Mesenchymal stem cell (in vitro differentiated cells and primary cell): ENCODE data around the gene ATN1.
A peak's percentile ranks its signal among the peaks of the same experiment; 100 is the strongest.

Source experiments
- DNase-seq: peaks from one replicate; pipeline ENCODE4 v3.0.0-alpha.2; 2013
- H2AFZ ChIP-seq: one replicate; pipeline ENCODE4 v1.6.1; 2013; ENCODE audit warnings: low read depth, mild to moderate bottlenecking, control low read depth, inconsistent platforms, low read length, moderate library complexity
- H2AK5ac ChIP-seq: 2 replicates; pipeline ENCODE4 v1.6.1; 2013; ENCODE audit warnings: low read length, moderate library complexity, mild to moderate bottlenecking, inconsistent platforms; ENCODE audit not compliant: severe bottlenecking
- H2BK120ac ChIP-seq: one replicate; pipeline ENCODE4 v1.6.1; 2013; ENCODE audit warnings: low read depth, mild to moderate bottlenecking, inconsistent platforms, low read length, moderate library complexity
- H2BK12ac ChIP-seq, 2 experiments: one replicate each; pipeline ENCODE4 v1.6.1; 2013; ENCODE audit warnings: inconsistent platforms in 2 of 2, low read length in 2 of 2, mild to moderate bottlenecking in 2 of 2, moderate library complexity in 2 of 2, control low read depth in 1 of 2
- H2BK15ac ChIP-seq: one replicate; pipeline ENCODE4 v1.6.1; 2013; ENCODE audit warnings: mild to moderate bottlenecking, low read depth, inconsistent platforms; ENCODE audit not compliant: poor library complexity, severe bottlenecking
- H2BK5ac ChIP-seq: 2 replicates; pipeline ENCODE4 v1.6.1; 2013; ENCODE audit warnings: low read depth, mild to moderate bottlenecking, low read length, control low read depth, inconsistent platforms; ENCODE audit not compliant: poor library complexity, severe bottlenecking
- H3K14ac ChIP-seq, 2 experiments: one replicate each; pipeline ENCODE4 v1.6.1; 2013; ENCODE audit warnings: inconsistent platforms in 2 of 2, low read length in 2 of 2, control low read depth in 1 of 2, mild to moderate bottlenecking in 1 of 2, moderate library complexity in 1 of 2
- H3K18ac ChIP-seq, 2 experiments: one replicate each; pipeline ENCODE4 v1.6.1; 2013; ENCODE audit warnings: inconsistent platforms in 2 of 2, low read length in 2 of 2, control low read depth in 1 of 2, low read depth in 1 of 2, mild to moderate bottlenecking in 1 of 2
- H3K23ac ChIP-seq, 2 experiments: one replicate each; pipeline ENCODE4 v1.6.1; 2013; ENCODE audit warnings: inconsistent platforms in 2 of 2, low read length in 2 of 2, mild to moderate bottlenecking in 2 of 2, moderate library complexity in 2 of 2, control low read depth in 1 of 2
- H3K27ac ChIP-seq: 2 replicates; pipeline ENCODE4 v1.5.1; 2013; ENCODE audit warnings: mild to moderate bottlenecking, moderate library complexity, low read length, control low read depth, inconsistent platforms; ENCODE audit not compliant: poor library complexity, severe bottlenecking
- H3K27me3 ChIP-seq, 2 experiments: 2 replicates each; pipeline versions ENCODE4 v1.6.1 to v1.7.0; 2013; ENCODE audit warnings: low read length in 2 of 2, mild to moderate bottlenecking in 2 of 2, moderate library complexity in 2 of 2, control low read depth in 1 of 2, inconsistent platforms in 1 of 2; ENCODE audit not compliant: control insufficient read depth in 1 of 2, insufficient read depth in 1 of 2
- H3K36me3 ChIP-seq, 2 experiments: 2 replicates each; pipeline versions ENCODE4 v1.6.1 to v1.7.0; 2013; ENCODE audit warnings: low read length in 2 of 2, control low read depth in 1 of 2, inconsistent platforms in 1 of 2, low read depth in 1 of 2, mild to moderate bottlenecking in 1 of 2; ENCODE audit not compliant: insufficient read depth in 2 of 2, control insufficient read depth in 1 of 2
- H3K4ac ChIP-seq, 2 experiments: one replicate each; pipeline ENCODE4 v1.6.1; 2013; ENCODE audit warnings: inconsistent platforms in 2 of 2, low read length in 2 of 2, mild to moderate bottlenecking in 2 of 2, moderate library complexity in 2 of 2, control low read depth in 1 of 2, low read depth in 1 of 2
- H3K4me1 ChIP-seq: 2 replicates; pipeline ENCODE4 v1.6.1; 2013; ENCODE audit warnings: low read depth, low read length, control low read depth; ENCODE audit not compliant: control insufficient read depth, insufficient read depth
- H3K4me2 ChIP-seq: 2 replicates; pipeline ENCODE4 v1.6.1; 2013; ENCODE audit warnings: low read length, mild to moderate bottlenecking, inconsistent platforms; ENCODE audit not compliant: poor library complexity, severe bottlenecking
- H3K4me3 ChIP-seq, 2 experiments: 2 replicates each; pipeline versions ENCODE4 v1.5.1 to v1.7.0; 2013; ENCODE audit warnings: low read length in 2 of 2, mild to moderate bottlenecking in 2 of 2, control low read depth in 1 of 2, low read depth in 1 of 2; ENCODE audit not compliant: insufficient read depth in 1 of 2
- H3K79me1 ChIP-seq: replicated peaks from 2 replicates; pipeline ENCODE4 v1.6.1; 2013; ENCODE audit warnings: mild to moderate bottlenecking, control low read depth, low read length, inconsistent platforms; ENCODE audit not compliant: poor library complexity, severe bottlenecking
- H3K9ac ChIP-seq: 2 replicates; pipeline ENCODE4 v1.7.0; 2013; ENCODE audit warnings: mild to moderate bottlenecking, low read length, moderate library complexity
- H3K9me3 ChIP-seq: 2 replicates; pipeline ENCODE4 v1.7.0; 2013; ENCODE audit warnings: mild to moderate bottlenecking, low read length; ENCODE audit not compliant: control insufficient read depth
- H4K8ac ChIP-seq: one replicate; pipeline ENCODE4 v1.6.1; 2013; ENCODE audit warnings: inconsistent platforms, mild to moderate bottlenecking, low read length, moderate library complexity
- H4K91ac ChIP-seq: one replicate; pipeline ENCODE4 v1.6.1; 2013; ENCODE audit warnings: mild to moderate bottlenecking, low read length, inconsistent platforms
- WGBS: methylation state at CpG from one replicate; pipeline ENCODE4 v1.1.7; 2013; ENCODE audit warnings: mixed read lengths; 5-methylcytosine and 5-hydroxymethylcytosine counted together

The ATN1 gene

DNA sequence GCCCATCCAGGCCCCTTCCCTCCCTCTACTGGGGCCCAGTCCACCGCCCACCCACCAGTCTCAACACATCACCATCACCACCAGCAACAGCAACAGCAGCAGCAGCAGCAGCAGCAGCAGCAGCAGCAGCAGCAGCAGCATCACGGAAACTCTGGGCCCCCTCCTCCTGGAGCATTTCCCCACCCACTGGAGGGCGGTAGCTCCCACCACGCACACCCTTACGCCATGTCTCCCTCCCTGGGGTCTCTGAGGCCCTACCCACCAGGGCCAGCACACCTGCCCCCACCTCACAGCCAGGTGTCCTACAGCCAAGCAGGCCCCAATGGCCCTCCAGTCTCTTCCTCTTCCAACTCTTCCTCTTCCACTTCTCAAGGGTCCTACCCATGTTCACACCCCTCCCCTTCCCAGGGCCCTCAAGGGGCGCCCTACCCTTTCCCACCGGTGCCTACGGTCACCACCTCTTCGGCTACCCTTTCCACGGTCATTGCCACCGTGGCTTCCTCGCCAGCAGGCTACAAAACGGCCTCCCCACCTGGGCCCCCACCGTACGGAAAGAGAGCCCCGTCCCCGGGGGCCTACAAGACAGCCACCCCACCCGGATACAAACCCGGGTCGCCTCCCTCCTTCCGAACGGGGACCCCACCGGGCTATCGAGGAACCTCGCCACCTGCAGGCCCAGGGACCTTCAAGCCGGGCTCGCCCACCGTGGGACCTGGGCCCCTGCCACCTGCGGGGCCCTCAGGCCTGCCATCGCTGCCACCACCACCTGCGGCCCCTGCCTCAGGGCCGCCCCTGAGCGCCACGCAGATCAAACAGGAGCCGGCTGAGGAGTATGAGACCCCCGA is 9.1 kb downstream of the ATN1 start:
- H2BK15ac ChIP-seq = no peak overlapping the region
- peak overlapping the region; percentile 58 for H4K91ac ChIP-seq
- H4K8ac ChIP-seq = peak overlapping the region; percentile 84
- no peak overlapping the region for H2AK5ac ChIP-seq
- H3K79me1 ChIP-seq = peaks cover 11% of the 10 kb centered on the region
- H3K14ac ChIP-seq = no peak overlapping the region
- DNase-seq = no peak
- no peak overlapping the region for H2BK120ac ChIP-seq
- no peak overlapping the region for H2BK5ac ChIP-seq
- no peak overlapping the region for H3K27ac ChIP-seq
- H3K36me3 ChIP-seq = peaks cover 70 to 85% of the 10 kb centered on the region in 2 experiments
- peaks cover 37% of the 10 kb centered on the region for H3K4me1 ChIP-seq
- no peaks in the 10 kb centered on the region for H3K9me3 ChIP-seq
- peak overlapping the region in 1 of 2 experiments; percentile 13 for H3K4me3 ChIP-seq
- 59% methylated on average over 36 of the region's 36 CpGs for WGBS
- H3K4me2 ChIP-seq = peak overlapping the region; percentile 87
- H3K27me3 ChIP-seq = no peaks in the 10 kb centered on the region
- peak overlapping the region; percentile 92 for H3K9ac ChIP-seq
- peak overlapping the region in 1 of 2 experiments; percentile 88 for H3K18ac ChIP-seq
- peak overlapping the region in 1 of 2 experiments; percentile 7 for H2BK12ac ChIP-seq
- H3K4ac ChIP-seq = peak overlapping the region in 1 of 2 experiments; percentile 59
- no peak overlapping the region for H3K23ac ChIP-seq
- no peak overlapping the region for H2AFZ ChIP-seq

DNA sequence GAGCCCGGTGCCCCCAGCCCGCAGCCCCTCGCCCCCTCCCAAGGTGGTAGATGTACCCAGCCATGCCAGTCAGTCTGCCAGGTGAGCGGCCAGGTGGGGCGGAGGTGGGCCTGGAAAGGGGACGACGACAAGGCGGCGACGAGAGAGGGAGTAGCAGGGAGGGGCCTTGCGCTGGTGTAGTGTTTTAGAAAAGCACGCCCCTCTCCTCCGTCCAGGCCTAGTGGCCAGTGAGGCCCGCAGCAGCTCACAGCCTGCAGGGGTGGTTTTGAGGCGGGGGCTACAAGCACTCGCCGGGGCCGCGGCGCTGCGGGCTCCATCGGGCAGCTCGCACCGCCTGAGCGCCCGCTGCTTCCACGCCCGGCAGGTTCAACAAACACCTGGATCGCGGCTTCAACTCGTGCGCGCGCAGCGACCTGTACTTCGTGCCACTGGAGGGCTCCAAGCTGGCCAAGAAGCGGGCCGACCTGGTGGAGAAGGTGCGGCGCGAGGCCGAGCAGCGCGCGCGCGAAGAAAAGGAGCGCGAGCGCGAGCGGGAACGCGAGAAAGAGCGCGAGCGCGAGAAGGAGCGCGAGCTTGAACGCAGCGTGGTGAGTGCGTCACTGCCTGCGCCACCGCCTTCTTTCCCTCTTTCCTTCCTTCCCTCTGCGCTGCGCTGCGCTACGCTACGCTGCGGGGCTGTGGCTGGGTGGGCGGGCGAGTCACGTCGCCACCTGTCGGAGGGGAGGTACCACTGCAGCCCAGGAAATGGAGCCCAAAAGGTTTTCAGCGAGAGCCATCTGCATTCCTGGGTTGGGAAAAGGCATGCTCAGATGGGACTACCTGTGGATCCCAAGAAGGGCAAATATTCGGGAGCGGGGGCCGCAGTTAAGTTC is 10.0 kb downstream of the ATN1 start:
- Histone ChIP-seq H3K4me2 (peak overlapping the region; percentile 87), H2BK12ac (peak overlapping the region in 1 of 2 experiments; percentile 56), H3K27me3 (no peaks in the 10 kb centered on the region), H3K4me1 (peaks cover 43% of the 10 kb centered on the region), H3K14ac (peak overlapping the region in 1 of 2 experiments; percentile 19), H3K4me3 (peak overlapping the region; percentile 64 to 78), H2AK5ac (peak overlapping the region; percentile 64), H2AFZ (no peak overlapping the region), H4K8ac (peak overlapping the region; percentile 92), H3K27ac (peak overlapping the region; percentile 46), H3K9me3 (no peaks in the 10 kb centered on the region), H3K9ac (peak overlapping the region; percentile 92), H2BK120ac (peak overlapping the region; percentile 78), H3K4ac (peak overlapping the region; percentile 87 to 90), H3K36me3 (peaks cover 77% of the 10 kb centered on the region in 2 experiments), H2BK5ac (no peak overlapping the region), H2BK15ac (no peak overlapping the region), H4K91ac (peak overlapping the region; percentile 95), H3K23ac (peak overlapping the region in 1 of 2 experiments; percentile 10), H3K79me1 (peaks cover 11% of the 10 kb centered on the region), H3K18ac (peak overlapping the region; percentile 88 to 95)
- peak; percentile 96 for DNase-seq
- WGBS = 5% methylated on average over 69 of the region's 80 CpGs

DNA sequence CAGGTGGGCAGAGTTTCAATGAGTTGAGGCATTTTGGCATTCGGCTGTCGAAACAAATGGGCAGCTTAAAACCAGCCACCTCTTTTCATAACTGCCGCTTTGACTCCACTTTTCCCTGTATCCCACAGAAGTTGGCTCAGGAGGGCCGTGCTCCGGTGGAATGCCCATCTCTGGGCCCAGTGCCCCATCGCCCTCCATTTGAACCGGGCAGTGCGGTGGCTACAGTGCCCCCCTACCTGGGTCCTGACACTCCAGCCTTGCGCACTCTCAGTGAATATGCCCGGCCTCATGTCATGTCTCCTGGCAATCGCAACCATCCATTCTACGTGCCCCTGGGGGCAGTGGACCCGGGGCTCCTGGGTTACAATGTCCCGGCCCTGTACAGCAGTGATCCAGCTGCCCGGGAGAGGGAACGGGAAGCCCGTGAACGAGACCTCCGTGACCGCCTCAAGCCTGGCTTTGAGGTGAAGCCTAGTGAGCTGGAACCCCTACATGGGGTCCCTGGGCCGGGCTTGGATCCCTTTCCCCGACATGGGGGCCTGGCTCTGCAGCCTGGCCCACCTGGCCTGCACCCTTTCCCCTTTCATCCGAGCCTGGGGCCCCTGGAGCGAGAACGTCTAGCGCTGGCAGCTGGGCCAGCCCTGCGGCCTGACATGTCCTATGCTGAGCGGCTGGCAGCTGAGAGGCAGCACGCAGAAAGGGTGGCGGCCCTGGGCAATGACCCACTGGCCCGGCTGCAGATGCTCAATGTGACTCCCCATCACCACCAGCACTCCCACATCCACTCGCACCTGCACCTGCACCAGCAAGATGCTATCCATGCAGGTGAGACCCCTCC is 10.8 kb downstream of the ATN1 start:
- Histone ChIP-seq H2BK5ac (no peak overlapping the region), H2AK5ac (peak overlapping the region; percentile 72), H3K9ac (peak overlapping the region; percentile 92), H3K4ac (peak overlapping the region in 1 of 2 experiments; percentile 0), H3K4me1 (peaks cover 44% of the 10 kb centered on the region), H3K36me3 (peaks cover 68 to 77% of the 10 kb centered on the region in 2 experiments), H2AFZ (no peak overlapping the region), H3K9me3 (no peaks in the 10 kb centered on the region), H2BK120ac (no peak overlapping the region), H4K91ac (peak overlapping the region; percentile 71), H4K8ac (peak overlapping the region; percentile 84), H3K27me3 (no peaks in the 10 kb centered on the region), H2BK15ac (no peak overlapping the region), H3K79me1 (peaks cover 11% of the 10 kb centered on the region), H3K23ac (no peak overlapping the region), H3K18ac (no peak overlapping the region), H3K4me3 (peak overlapping the region in 1 of 2 experiments; percentile 78), H3K4me2 (no peak overlapping the region), H3K14ac (no peak overlapping the region), H3K27ac (peak overlapping the region; percentile 46), H2BK12ac (peak overlapping the region in 1 of 2 experiments; percentile 34)
- WGBS = 95% methylated on average over 32 of the region's 32 CpGs
- DNase-seq = no peak
